GM10248 (cell line): ENCODE results near the gene ACRBP.
A peak's percentile ranks its signal among the peaks of the same experiment; 100 is the strongest.

ENCODE experiments used
- CTCF ChIA-PET: fragments of 300-600 bp; sonication (Branson Sonifier 250); formaldehyde crosslinking; extraction: SDS; loops from one replicate; lab custom pipeline; 2021; ENCODE audit warnings: antibody characterized with exemption; lab: Yijun Ruan, JAX
- POLR2A ChIA-PET: fragments of 350-650 bp; sonication (Branson Sonifier 250); formaldehyde crosslinking; extraction: SDS; loops from one replicate; lab custom pipeline; 2020; ENCODE audit warnings: antibody characterized with exemption; lab: Yijun Ruan, JAX
- DNase-seq: peaks from one replicate; pipeline ENCODE4 v3.0.0; 2012; ENCODE audit errors: extremely low spot score
- TF ChIP-seq, protein P1 (sequence below): IDR thresholded peaks from 2 replicates; pipeline ENCODE4 v1.5.1; 2012; ENCODE audit warnings: mild to moderate bottlenecking, low read depth; ENCODE audit errors: extremely low read depth, missing control alignments, control extremely low read depth

ACRBP gene

DNA sequence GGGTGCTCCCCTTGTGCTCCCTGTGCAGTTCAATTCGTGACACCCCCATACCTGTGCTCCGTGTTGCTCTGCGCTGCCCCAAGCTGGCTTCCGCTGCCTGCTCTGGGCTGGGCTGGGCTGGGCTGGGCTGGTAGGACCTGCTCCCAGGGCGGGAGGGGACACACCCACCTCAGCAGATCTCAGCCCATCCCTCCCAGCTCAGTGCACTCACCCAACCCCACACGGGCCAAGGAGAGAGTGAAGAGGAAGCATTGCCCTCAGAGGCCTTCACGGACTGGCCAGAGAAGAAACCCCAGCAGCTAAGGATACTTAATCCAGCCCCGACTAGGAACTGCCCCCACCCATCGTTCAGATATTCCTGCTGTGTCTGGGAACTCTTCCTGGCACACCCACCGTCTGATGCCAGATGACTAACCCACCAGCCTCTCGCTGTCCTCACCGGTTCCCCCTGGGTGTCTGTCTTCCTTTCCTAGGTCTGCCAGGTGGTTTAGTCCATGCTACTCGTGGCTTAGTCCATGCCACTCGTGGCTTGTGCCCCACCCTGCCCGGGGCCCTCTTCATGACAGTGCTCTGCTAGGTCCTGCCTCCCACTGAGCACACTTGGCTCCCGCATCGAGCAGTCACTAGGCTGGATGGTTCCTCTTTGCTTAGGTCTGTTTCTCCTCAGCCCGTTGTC lies 11.2 kb downstream of the ACRBP start, which contains the start of gene LPAR5:
LPAR5 (minus strand) TSS at position 104 of the 676 bp plus-strand sequence. CDS start 14,711 bp downstream, outside the sequence.
- CTCF ChIA-PET: interaction anchor here (0.7 to 7.5 kb wide), 14 partner anchors 8 to 189 kb away, joined by 3 to 57 read pairs (median 4); no protein-coding TSS in a partner anchor
- DNase-seq: peak; percentile 70

DNA sequence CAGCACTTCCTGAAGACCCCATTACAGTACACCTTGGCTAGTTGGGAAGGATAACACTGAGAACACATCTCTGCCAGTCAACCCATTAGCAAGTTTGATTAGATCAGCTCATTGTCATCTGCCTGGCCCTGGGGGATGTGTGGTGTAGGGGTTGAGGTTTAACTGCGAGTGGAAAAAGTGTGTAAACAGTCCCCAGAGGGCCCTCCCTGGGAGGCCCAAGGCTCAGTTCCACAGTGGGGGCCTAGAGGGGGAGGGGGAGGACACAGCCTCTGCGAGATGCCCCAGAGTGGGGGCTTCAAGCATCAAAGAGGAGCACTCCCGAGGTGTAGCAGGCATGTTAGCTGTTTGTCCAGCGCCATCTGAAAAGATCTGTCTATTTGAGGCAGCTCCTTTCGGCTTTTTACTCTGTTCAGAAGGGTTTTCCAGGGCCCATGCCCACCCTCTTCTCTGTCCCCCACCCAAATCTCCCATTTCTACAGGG lies 11.8 kb downstream of the ACRBP start:
- DNase-seq: peak; percentile 71
- TF ChIP-seq, protein P1, sequence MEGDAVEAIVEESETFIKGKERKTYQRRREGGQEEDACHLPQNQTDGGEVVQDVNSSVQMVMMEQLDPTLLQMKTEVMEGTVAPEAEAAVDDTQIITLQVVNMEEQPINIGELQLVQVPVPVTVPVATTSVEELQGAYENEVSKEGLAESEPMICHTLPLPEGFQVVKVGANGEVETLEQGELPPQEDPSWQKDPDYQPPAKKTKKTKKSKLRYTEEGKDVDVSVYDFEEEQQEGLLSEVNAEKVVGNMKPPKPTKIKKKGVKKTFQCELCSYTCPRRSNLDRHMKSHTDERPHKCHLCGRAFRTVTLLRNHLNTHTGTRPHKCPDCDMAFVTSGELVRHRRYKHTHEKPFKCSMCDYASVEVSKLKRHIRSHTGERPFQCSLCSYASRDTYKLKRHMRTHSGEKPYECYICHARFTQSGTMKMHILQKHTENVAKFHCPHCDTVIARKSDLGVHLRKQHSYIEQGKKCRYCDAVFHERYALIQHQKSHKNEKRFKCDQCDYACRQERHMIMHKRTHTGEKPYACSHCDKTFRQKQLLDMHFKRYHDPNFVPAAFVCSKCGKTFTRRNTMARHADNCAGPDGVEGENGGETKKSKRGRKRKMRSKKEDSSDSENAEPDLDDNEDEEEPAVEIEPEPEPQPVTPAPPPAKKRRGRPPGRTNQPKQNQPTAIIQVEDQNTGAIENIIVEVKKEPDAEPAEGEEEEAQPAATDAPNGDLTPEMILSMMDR: no peak
- POLR2A ChIA-PET: interaction anchor here (0.5 to 2.1 kb wide), 8 partner anchors 8 to 318 kb away, joined by 3 to 7 read pairs (median 5); partner anchors contain the start of genes GAPDH and ZNF384
- CTCF ChIA-PET: interaction anchor here (0.7 to 7.5 kb wide), 15 partner anchors 9 to 189 kb away, joined by 3 to 57 read pairs (median 3); no protein-coding TSS in a partner anchor

More for the DNA sequence above, 11.2 kb downstream of the ACRBP start, which contains the start of gene LPAR5:
- POLR2A ChIA-PET: interaction anchor here (0.8 to 2.1 kb wide), 6 partner anchors 8 to 317 kb away, joined by 3 to 6 read pairs (median 4); partner anchors contain the start of genes GAPDH and ZNF384
- TF ChIP-seq, protein P1: no peak

DNA sequence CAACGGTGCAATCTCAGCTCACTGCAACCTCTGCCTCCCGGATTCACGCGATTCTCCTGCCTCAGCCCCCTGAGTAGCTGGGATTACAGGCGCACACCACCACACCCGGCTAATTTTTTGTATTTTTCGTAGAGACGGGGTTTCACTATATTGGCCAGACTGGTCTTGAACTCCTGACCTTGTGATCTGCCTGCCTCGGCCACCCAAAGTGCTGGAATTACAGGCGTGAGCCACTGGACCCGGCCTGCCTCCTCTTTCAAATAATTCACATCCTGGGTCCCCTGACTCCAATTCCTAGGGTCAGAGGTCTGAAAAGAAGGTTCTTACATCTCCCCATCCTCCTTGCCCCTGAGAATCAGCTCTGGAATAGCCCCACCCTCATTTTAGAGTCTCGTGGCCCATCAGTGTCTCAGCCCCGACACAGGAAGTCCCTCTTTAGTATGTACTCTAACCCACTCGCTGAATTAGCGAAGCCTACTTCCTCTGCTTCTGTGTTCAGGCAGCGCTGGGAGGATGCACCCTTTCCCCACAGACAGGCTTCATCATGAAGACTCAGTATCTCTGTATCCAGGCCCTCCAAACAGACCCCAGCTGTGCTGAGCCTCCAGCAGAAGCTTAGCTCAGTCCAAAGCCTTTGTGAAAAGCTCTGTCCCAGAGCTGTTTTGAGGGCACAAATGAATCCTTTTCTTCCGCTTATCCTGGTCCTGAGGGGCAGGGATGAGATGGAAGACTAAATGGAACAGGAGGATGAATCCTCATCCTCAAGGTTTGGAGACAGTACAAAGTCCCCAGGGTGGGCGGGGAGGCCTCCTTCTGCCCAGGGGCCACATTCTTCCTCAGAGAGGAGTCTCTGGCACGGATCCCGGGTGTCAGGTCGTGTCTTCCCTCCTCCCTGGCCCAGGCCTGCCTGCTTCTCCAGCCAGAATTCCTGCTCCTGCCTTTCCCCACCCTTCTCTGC lies 14.9 kb downstream of the ACRBP start:
- CTCF ChIA-PET: interaction anchor here (1.0 to 7.5 kb wide), 6 partner anchors 11 to 204 kb away, joined by 3 to 57 read pairs (median 8); partner anchors contain the start of gene ACRBP
- POLR2A ChIA-PET: interaction anchor here (1.0 to 2.0 kb wide), 5 partner anchors 8 to 235 kb away, joined by 3 to 5 read pairs (median 3); partner anchors contain the start of gene TPI1
- TF ChIP-seq, protein P1: no peak
- DNase-seq: peak; percentile 71

DNA sequence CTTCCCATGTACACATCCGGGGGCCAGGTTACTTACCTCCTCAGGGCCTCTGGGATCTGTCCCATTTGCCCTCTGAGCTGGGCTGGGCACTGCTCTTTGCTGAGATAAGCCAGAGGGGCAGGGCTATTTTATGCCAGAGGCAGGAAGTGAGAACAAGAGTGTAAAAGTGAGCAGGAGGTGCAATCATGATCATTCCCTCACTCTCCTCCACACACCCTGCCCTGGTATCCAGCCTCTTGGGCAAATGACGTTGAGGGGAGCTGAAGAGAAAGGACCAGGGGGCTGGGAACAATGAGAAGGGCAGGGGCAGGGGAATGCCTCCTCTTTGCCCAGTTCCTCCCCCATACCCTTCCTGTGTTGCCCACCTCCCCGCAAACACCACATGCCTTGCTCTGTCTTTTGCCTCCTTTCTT lies 15.7 kb downstream of the ACRBP start:
- ChIA-PET POLR2A (interaction anchor here (1.0 to 2.0 kb wide), 4 partner anchors 8 to 236 kb away, joined by 3 to 5 read pairs (median 3); partner anchors contain the start of gene TPI1), CTCF (interaction anchor here (1.7 to 7.5 kb wide), 4 partner anchors 11 to 17 kb away, joined by 7 to 57 read pairs (median 10); partner anchors contain the start of gene ACRBP)
- TF ChIP-seq, protein P1: no peak
- no peak for DNase-seq

DNA sequence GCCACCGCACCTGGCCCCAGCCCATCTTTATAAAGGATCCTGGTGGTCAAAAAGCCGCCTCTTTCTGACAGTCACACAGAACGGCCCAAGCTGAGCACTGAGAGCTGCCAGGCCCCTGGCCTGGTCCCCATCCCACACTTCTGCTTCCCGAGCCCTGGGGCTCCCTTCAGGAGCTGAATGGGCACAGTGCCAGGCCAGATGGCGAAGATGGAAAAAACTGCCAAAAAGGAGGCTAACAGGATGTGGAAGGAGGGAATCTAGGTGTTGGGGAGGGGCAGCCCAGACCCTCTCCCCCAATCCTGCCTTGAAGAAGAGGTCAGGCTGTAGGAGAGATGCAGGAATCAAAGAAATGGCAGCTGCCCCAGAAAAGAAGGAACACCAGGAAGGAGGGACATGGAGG lies 16.5 kb downstream of the ACRBP start:
- ChIA-PET CTCF (interaction anchor here (1.3 to 7.5 kb wide), 4 partner anchors 10 to 33 kb away, joined by 3 to 57 read pairs (median 6); no protein-coding TSS in a partner anchor), POLR2A (no interaction called here)
- DNase-seq: no peak
- TF ChIP-seq, protein P1: no peak
